HL-60 (cell line): Measurements from ENCODE around the gene AICDA.

Experiments
- DNase-seq, 2 experiments: peaks; one replicate each; pipeline ENCODE4 v3.0.0-alpha.2; 2010 to 2020; ENCODE audit warnings: low read depth in 1 of 2, low spot score in 1 of 2
- H3K27ac ChIP-seq: fragments of 250-450 bp; sonication (Bioruptor Pico); replicated peaks from 2 replicates; pipeline ENCODE4 v1.5.1; 2020; ENCODE audit warnings: mild to moderate bottlenecking, moderate library complexity
- H3K27me3 ChIP-seq: fragments of 250-450 bp; sonication (Bioruptor Pico); 2 replicates; pipeline ENCODE4 v1.5.1; 2021; ENCODE audit warnings: mild to moderate bottlenecking, moderate library complexity; ENCODE audit not compliant: insufficient read depth, poor library complexity, severe bottlenecking
- H3K4me3 ChIP-seq: replicated peaks from 2 replicates; pipeline ENCODE4 v1.5.1; 2011; ENCODE audit warnings: mild to moderate bottlenecking, control low read depth, low read length; ENCODE audit not compliant: insufficient read depth
- CTCF ChIP-seq: IDR thresholded peaks from one replicate; pipeline ENCODE4 v1.5.1; 2011; ENCODE audit warnings: low read length, control low read depth, inconsistent platforms; ENCODE audit not compliant: insufficient read depth
- GABPA ChIP-seq: IDR thresholded peaks from 2 replicates; pipeline ENCODE4 v1.6.1; 2012; ENCODE audit warnings: low read depth
- POLR2AphosphoS5 ChIP-seq: IDR thresholded peaks from 2 replicates; pipeline ENCODE4 v1.6.1; 2012; ENCODE audit warnings: low read depth
- REST ChIP-seq: IDR thresholded peaks from 2 replicates; pipeline ENCODE4 v1.6.1; 2012; ENCODE audit warnings: low read depth; ENCODE audit not compliant: insufficient replicate concordance
- SPI1 ChIP-seq: IDR thresholded peaks from 2 replicates; pipeline ENCODE4 v1.6.1; 2012; ENCODE audit warnings: low read depth, mild to moderate bottlenecking, borderline replicate concordance
- long read RNA-seq: library from polyadenylated mRNA; unstranded; transcript quantifications from one replicate; pipeline ENCODE4 v2.0.0, GENCODE V29; 2020

The AICDA gene
- long read RNA-seq, result 0 reads

- TF ChIP-seq CTCF, result no peak
- TF ChIP-seq SPI1, result no peak
- TF ChIP-seq POLR2AphosphoS5, result no peak
- no peak for TF ChIP-seq GABPA
- H3K27me3 ChIP-seq, result no peaks in the 10 kb centered on the region
- H3K4me3 ChIP-seq, result no peak within 1 kb of the TSS
- no peak within 1 kb of the TSS for H3K27ac ChIP-seq
- DNase-seq, result no peak
Observed at GRCh38 chr12:8612629-8613028, at the start of gene AICDA. AICDA (minus strand) TSS chr12:8612859; CDS start chr12:8612767, 92 bp downstream.

GRCh38 chr12:8661751-8662150, 49.1 kb upstream of the AICDA start:
- DNase-seq, result no peak
- Histone ChIP-seq H3K27ac (no peak overlapping the region), H3K27me3 (peaks cover 2% of the 10 kb centered on the region), H3K4me3 (no peak overlapping the region)
- no peak for TF ChIP-seq POLR2AphosphoS5
- no peak for TF ChIP-seq GABPA
- no peak for TF ChIP-seq CTCF
- no peak for TF ChIP-seq REST
- TF ChIP-seq SPI1, result no peak

- TF ChIP-seq SPI1 (no peak), POLR2AphosphoS5 (no peak), CTCF (no peak), GABPA (no peak), REST (no peak)
- Histone ChIP-seq H3K27ac (no peak overlapping the region), H3K27me3 (peaks cover 2% of the 10 kb centered on the region), H3K4me3 (no peak overlapping the region)
- DNase-seq, result no peak
Observed at GRCh38 chr12:8661016-8661415, 48.4 kb upstream of the AICDA start.

GRCh38 chr12:8658346-8658745, 45.7 kb upstream of the AICDA start:
- DNase-seq, result no peak
- Histone ChIP-seq H3K4me3 (no peak overlapping the region), H3K27me3 (peaks cover 2% of the 10 kb centered on the region), H3K27ac (no peak overlapping the region)
- TF ChIP-seq CTCF, result no peak
- TF ChIP-seq SPI1, result no peak
- TF ChIP-seq GABPA, result no peak
- no peak for TF ChIP-seq REST
- no peak for TF ChIP-seq POLR2AphosphoS5
